Liver (tissue), 9 donors: ENCODE measurements around the gene TMEM232. TPM values are rescaled to one million over a fixed set of nuclear protein-coding genes. Genes with fewer than 3 reads are reported as not detected.

ENCODE experiments used
- DNase-seq: peaks from one replicate; pipeline ENCODE4 v3.0.0-alpha.2; 2017; ENCODE audit warnings: low spot score
- H3K27ac ChIP-seq, 2 donors: one replicate each; pipeline ENCODE4 v1.7.0; 2013; ENCODE audit warnings: inconsistent platforms in 2 of 2, low read length in 2 of 2, control low read depth in 1 of 2, low read depth in 1 of 2, mild to moderate bottlenecking in 1 of 2
- H3K27me3 ChIP-seq, 4 donors: one replicate each; pipeline versions ENCODE4 v1.6.1 to v1.7.0; 2013; ENCODE audit warnings: low read length in 3 of 4, inconsistent platforms in 1 of 4, mild to moderate bottlenecking in 1 of 4, moderate library complexity in 1 of 4; ENCODE audit not compliant: control insufficient read depth in 4 of 4, insufficient read depth in 4 of 4
- H3K36me3 ChIP-seq, 4 donors: one replicate each; pipeline versions ENCODE4 v1.6.1 to v1.7.0; 2013; ENCODE audit warnings: low read length in 3 of 4, mild to moderate bottlenecking in 3 of 4, low read depth in 1 of 4, moderate library complexity in 1 of 4; ENCODE audit not compliant: control insufficient read depth in 4 of 4, insufficient read depth in 3 of 4
- H3K4me1 ChIP-seq, 4 donors: one replicate each; pipeline versions ENCODE4 v1.6.1 to v1.7.0; 2013; ENCODE audit warnings: low read length in 3 of 4, mild to moderate bottlenecking in 3 of 4, moderate library complexity in 1 of 4; ENCODE audit not compliant: control insufficient read depth in 4 of 4, insufficient read depth in 4 of 4
- H3K4me3 ChIP-seq, 3 donors: one replicate each; pipeline versions ENCODE4 v1.6.1 to v1.7.0; 2013; ENCODE audit warnings: low read length in 3 of 3, control low read depth in 1 of 3, low read depth in 1 of 3, mild to moderate bottlenecking in 1 of 3
- H3K9ac ChIP-seq, 2 donors: one replicate each; pipeline ENCODE4 v1.7.0; 2013; ENCODE audit warnings: low read length in 2 of 2, mild to moderate bottlenecking in 2 of 2, moderate library complexity in 2 of 2, control low read depth in 1 of 2, low read depth in 1 of 2
- H3K9me3 ChIP-seq, 4 donors: one replicate each; pipeline versions ENCODE4 v1.6.1 to v1.7.0; 2013; ENCODE audit warnings: low read length in 3 of 4; ENCODE audit not compliant: control insufficient read depth in 4 of 4
- ATF3 ChIP-seq: IDR thresholded peaks from 2 replicates; pipeline ENCODE4 v1.6.1; 2016; ENCODE audit warnings: antibody characterized with exemption
- CTCF ChIP-seq: fragments of 150-350 bp; IDR thresholded peaks from 2 replicates; pipeline ENCODE4 v1.5.1; 2017; ENCODE audit warnings: improper control_type of control experiment, low read depth, low read length; ENCODE audit not compliant: missing input control
- EGR1 ChIP-seq, 2 donors: IDR thresholded peaks; 2 replicates each; pipeline ENCODE4 v1.6.1; 2016 to 2018; ENCODE audit warnings: antibody characterized with exemption in 2 of 2, low read depth in 2 of 2
- FOXA1 ChIP-seq: IDR thresholded peaks from 2 replicates; pipeline ENCODE4 v1.6.1; 2016; ENCODE audit warnings: antibody characterized with exemption
- FOXA2 ChIP-seq: IDR thresholded peaks from 2 replicates; pipeline ENCODE4 v1.6.1; 2016; ENCODE audit warnings: antibody characterized with exemption
- GABPA ChIP-seq, 2 donors: IDR thresholded peaks in 1 of 2; conservative IDR thresholded peaks in 1 of 2; 2 replicates each; pipeline ENCODE4 v1.6.1; 2016; ENCODE audit warnings: antibody characterized with exemption in 2 of 2, mild to moderate bottlenecking in 1 of 2, moderate library complexity in 1 of 2
- HNF4A ChIP-seq, 2 donors: conservative IDR thresholded peaks; 2 replicates each; pipeline ENCODE4 v1.6.1; 2016; ENCODE audit warnings: antibody characterized with exemption in 2 of 2, mild to moderate bottlenecking in 2 of 2
- HNF4G ChIP-seq: IDR thresholded peaks from 2 replicates; pipeline ENCODE4 v1.6.1; 2016; ENCODE audit warnings: antibody characterized with exemption
- JUND ChIP-seq, 2 donors: IDR thresholded peaks; 2 replicates each; pipeline ENCODE4 v1.6.1; 2016; ENCODE audit warnings: antibody characterized with exemption in 2 of 2
- MAX ChIP-seq: IDR thresholded peaks from 2 replicates; pipeline ENCODE4 v1.6.1; 2016; ENCODE audit warnings: antibody characterized with exemption
- NR2F2 ChIP-seq: IDR thresholded peaks from 2 replicates; pipeline ENCODE4 v1.6.1; 2016; ENCODE audit warnings: antibody characterized with exemption
- RAD21 ChIP-seq, 2 donors: IDR thresholded peaks; 2 replicates each; pipeline ENCODE4 v1.6.1; 2016; ENCODE audit warnings: antibody characterized with exemption in 2 of 2, mild to moderate bottlenecking in 2 of 2
- RXRA ChIP-seq, 2 donors: IDR thresholded peaks; 2 replicates each; pipeline ENCODE4 v1.6.1; 2017 to 2018; ENCODE audit warnings: antibody characterized with exemption in 2 of 2, mild to moderate bottlenecking in 1 of 2
- SP1 ChIP-seq: IDR thresholded peaks from 2 replicates; pipeline ENCODE4 v1.6.1; 2018; ENCODE audit warnings: antibody characterized with exemption, mild to moderate bottlenecking
- TAF1 ChIP-seq: conservative IDR thresholded peaks from 2 replicates; pipeline ENCODE4 v1.6.1; 2016; ENCODE audit warnings: antibody characterized with exemption, mild to moderate bottlenecking
- YY1 ChIP-seq: IDR thresholded peaks from 2 replicates; pipeline ENCODE4 v1.6.1; 2016; ENCODE audit warnings: antibody characterized with exemption, mild to moderate bottlenecking
- ZBTB33 ChIP-seq: IDR thresholded peaks from 2 replicates; pipeline ENCODE4 v1.6.1; 2016; ENCODE audit warnings: antibody characterized with exemption
- WGBS: extraction: QIAGEN DNeasy Blood & Tissue Kit; methylation state at CpG from one replicate; pipeline ENCODE4 v1.1.7; 2013; 5-methylcytosine and 5-hydroxymethylcytosine counted together
- polyA plus RNA-seq, 2 donors: library from polyadenylated mRNA; stranded (reverse) in 1 of 2; unstranded in 1 of 2; fragments of 200-250 nt in 1 of 2; fragments of >200 nt in 1 of 2; fragmentation: Nextera tagmentation in 1 of 2; extraction: Ambion mirVana in 1 of 2; gene quantifications; one replicate each; pipeline versions ENCODE4 v1.2.1 to v1.2.3, GENCODE V29; 2013 to 2015
- total RNA-seq, 2 donors: library from RNA; depleted of rRNA; stranded (reverse); fragments of >200 nt; gene quantifications; one replicate each; pipeline ENCODE4 v1.2.3, GENCODE V29; 2014
- TF ChIP-seq, protein P1 (sequence below): IDR thresholded peaks from 2 replicates; pipeline ENCODE4 v1.6.1; 2016; ENCODE audit warnings: antibody characterized with exemption, mild to moderate bottlenecking
- donor health status: healthy.
- donor health status: healthy.
- donor health status: healthy.
- donor health status: healthy.
- donor health status: healthy.

The TMEM232 gene
- total and polyA plus RNA-seq, 4 donors = 0.39 to 2.5 (median 1.0) TPM

DNA sequence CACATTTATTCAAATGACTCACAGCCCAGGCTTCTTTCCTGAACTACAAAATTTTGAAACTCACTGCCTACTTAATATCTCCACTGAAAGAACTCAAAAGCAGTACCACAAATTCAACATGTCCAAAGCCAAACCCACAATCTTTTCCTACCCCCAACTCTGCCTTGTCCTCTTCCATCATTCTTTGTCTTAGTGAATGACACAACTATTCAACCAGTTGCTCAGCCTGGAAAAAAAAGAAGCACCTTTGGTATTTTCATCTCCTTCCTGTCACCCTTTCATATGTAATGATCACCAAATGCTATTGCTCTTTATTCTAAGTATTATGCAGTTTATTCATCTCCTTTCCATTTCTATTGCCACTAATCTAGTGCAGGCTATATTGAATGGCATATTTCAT lies 216.3 kb downstream of the TMEM232 start:
- Histone ChIP-seq H3K9ac (no peak overlapping the region), H3K4me1 (no peaks in the 10 kb centered on the region), H3K9me3 (no peaks in the 10 kb centered on the region), H3K36me3 (no peaks in the 10 kb centered on the region), H3K27me3 (no peaks in the 10 kb centered on the region), H3K4me3 (no peak overlapping the region), H3K27ac (no peak overlapping the region)
- DNase-seq = no peak
- TF ChIP-seq CTCF = no peak
- no peak for TF ChIP-seq HNF4G
- no peak for TF ChIP-seq FOXA1
- no peak for TF ChIP-seq HNF4A (conservative IDR thresholded peaks at IDR 0.05)
- TF ChIP-seq EGR1 (IDR thresholded peaks at IDR 0.05; ENCODE audit: low read depth in 2 of 2) = no peak
- TF ChIP-seq, protein P1, sequence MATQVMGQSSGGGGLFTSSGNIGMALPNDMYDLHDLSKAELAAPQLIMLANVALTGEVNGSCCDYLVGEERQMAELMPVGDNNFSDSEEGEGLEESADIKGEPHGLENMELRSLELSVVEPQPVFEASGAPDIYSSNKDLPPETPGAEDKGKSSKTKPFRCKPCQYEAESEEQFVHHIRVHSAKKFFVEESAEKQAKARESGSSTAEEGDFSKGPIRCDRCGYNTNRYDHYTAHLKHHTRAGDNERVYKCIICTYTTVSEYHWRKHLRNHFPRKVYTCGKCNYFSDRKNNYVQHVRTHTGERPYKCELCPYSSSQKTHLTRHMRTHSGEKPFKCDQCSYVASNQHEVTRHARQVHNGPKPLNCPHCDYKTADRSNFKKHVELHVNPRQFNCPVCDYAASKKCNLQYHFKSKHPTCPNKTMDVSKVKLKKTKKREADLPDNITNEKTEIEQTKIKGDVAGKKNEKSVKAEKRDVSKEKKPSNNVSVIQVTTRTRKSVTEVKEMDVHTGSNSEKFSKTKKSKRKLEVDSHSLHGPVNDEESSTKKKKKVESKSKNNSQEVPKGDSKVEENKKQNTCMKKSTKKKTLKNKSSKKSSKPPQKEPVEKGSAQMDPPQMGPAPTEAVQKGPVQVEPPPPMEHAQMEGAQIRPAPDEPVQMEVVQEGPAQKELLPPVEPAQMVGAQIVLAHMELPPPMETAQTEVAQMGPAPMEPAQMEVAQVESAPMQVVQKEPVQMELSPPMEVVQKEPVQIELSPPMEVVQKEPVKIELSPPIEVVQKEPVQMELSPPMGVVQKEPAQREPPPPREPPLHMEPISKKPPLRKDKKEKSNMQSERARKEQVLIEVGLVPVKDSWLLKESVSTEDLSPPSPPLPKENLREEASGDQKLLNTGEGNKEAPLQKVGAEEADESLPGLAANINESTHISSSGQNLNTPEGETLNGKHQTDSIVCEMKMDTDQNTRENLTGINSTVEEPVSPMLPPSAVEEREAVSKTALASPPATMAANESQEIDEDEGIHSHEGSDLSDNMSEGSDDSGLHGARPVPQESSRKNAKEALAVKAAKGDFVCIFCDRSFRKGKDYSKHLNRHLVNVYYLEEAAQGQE = no peak
- TF ChIP-seq ATF3 = no peak
- TF ChIP-seq TAF1 = no peak
- no peak for TF ChIP-seq SP1
- no peak for TF ChIP-seq FOXA2
- no peak for TF ChIP-seq GABPA (IDR thresholded peaks at IDR 0.05 in 1 of 2, conservative IDR thresholded peaks at IDR 0.05 in 1 of 2)
- no peak for TF ChIP-seq RAD21 (IDR thresholded peaks at IDR 0.05)
- TF ChIP-seq NR2F2 = no peak
- no peak for TF ChIP-seq MAX

- Histone ChIP-seq H3K4me1 (no peaks in the 10 kb centered on the region), H3K36me3 (no peaks in the 10 kb centered on the region), H3K9ac (no peak overlapping the region), H3K27ac (no peak overlapping the region), H3K4me3 (no peak overlapping the region), H3K9me3 (no peaks in the 10 kb centered on the region), H3K27me3 (no peaks in the 10 kb centered on the region)
- TF ChIP-seq GABPA (IDR thresholded peaks at IDR 0.05 in 1 of 2, conservative IDR thresholded peaks at IDR 0.05 in 1 of 2) = no peak
- TF ChIP-seq FOXA1 = no peak
- no peak for TF ChIP-seq SP1
- no peak for TF ChIP-seq EGR1 (IDR thresholded peaks at IDR 0.05; ENCODE audit: low read depth in 2 of 2)
- TF ChIP-seq MAX = no peak
- no peak for TF ChIP-seq RXRA (IDR thresholded peaks at IDR 0.05)
- TF ChIP-seq HNF4A (conservative IDR thresholded peaks at IDR 0.05) = no peak
- TF ChIP-seq HNF4G = no peak
- TF ChIP-seq, protein P1 = no peak
- no peak for TF ChIP-seq YY1
- TF ChIP-seq CTCF = no peak
- no peak for TF ChIP-seq ZBTB33
- TF ChIP-seq TAF1 = no peak
- TF ChIP-seq NR2F2 = no peak
- TF ChIP-seq JUND (IDR thresholded peaks at IDR 0.05) = no peak
- WGBS = 80% methylated on average over 2 of the region's 2 CpGs
- no peak for DNase-seq
Observed at GRCh38 chr5:110507972-110508371, 218.5 kb downstream of the TMEM232 start.
